Fibroblast of peridontal ligament (primary cell): Measurements from ENCODE around the gene PPP2CA.

Experiments used
- DNase-seq: peaks from one replicate; pipeline ENCODE4 v3.0.0-alpha.2; 2010; ENCODE audit errors: extremely low read depth

PPP2CA gene

GRCh38 chr5:134148986-134149539 is 76.8 kb downstream of the PPP2CA start:
- DNase-seq: no peak

- DNase-seq: no peak
Measured at GRCh38 chr5:134148316-134148715, 77.6 kb downstream of the PPP2CA start.

- no peak for DNase-seq
Measured at GRCh38 chr5:134146651-134147518, 79.0 kb downstream of the PPP2CA start.

DNA sequence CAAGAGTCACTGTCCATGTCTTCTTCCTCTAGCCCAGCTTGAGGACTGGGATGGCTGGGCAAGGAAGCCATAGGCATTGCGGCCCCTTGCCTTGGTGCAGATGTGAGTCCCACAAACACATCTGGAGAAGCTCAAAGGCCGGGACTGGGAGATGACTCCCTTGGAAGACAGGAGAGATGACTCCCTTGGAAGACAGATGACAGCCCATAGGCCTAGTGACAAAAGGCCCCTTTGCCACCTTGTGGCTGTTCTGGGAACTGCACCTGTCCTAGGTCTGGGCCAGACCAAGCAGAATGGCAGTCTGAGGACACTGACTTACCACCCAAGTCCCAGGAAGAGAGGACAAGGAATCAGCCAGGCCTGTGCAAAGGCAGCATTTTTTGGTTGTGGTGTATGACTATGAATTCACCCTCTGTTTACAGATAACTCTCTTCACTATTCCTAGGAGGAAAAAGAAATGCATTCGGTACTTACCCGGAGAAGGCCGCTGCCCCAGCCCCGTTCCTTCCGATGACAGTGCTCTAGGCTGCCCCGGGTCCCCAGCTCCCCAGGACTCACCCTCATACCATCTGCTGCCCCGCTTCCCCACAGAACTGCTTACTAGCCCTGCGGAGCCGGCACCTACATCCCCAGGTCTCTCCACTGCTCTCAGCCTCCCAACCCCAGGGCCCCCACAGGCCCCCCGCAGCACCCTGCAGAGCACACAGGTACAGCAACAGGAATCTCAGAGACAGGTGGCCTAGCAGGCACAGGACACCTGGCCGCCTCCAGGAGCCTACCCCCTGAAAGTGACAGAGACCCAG is 79.9 kb downstream of the PPP2CA start:
- DNase-seq: peak; percentile 71

GRCh38 chr5:134145041-134145757 is 80.7 kb downstream of the PPP2CA start:
- no peak for DNase-seq
